ENCODE data around the gene HIBADH. TPM values are rescaled to one million over a fixed set of nuclear protein-coding genes. Genes with fewer than 3 reads are reported as not detected.
A peak's percentile ranks its signal among the peaks of the same experiment; 100 is the strongest.
"Not testable (repeated sequence)": the region's sequence is repeated elsewhere in the genome, so short reads cannot be mapped to it uniquely, and the experiment has no call there.

HIBADH gene
- polyA plus RNA-seq, 2 donors: 5.5 to 11.4 TPM

DNA sequence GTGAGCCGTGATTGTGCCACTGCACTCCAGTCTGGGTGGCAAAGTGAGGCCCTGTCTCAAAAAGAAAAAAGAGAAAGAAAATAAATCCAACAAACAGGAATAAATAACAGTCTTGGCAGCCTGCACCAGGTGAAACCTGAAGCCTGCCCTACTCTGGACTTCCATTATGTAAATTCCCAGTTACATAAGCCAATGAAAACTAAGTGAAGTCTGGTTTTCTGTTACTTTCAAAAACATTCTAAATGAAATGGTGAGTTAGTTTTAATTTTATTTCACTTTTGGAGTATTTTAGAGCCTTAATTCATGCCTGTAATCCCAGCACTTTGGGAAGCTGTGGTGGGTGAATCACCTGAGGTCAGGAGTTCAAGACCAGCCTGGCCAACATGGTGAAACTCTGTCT is 22.5 kb upstream of the HIBADH start:
- Histone ChIP-seq H3K27me3 (ENCODE audit: control insufficient read depth in 1 of 2, insufficient read depth in 2 of 2, low read length in 2 of 2) (no peaks in the 10 kb centered on the region), H3K9me3 (ENCODE audit: control insufficient read depth in 2 of 2, insufficient read depth in 1 of 2, low read depth in 1 of 2, low read length in 1 of 2) (no peaks in the 10 kb centered on the region), H3K4me1 (ENCODE audit: control insufficient read depth in 2 of 2, insufficient read depth in 2 of 2, low read length in 1 of 2) (no peaks in the 10 kb centered on the region), H3K36me3 (ENCODE audit: control insufficient read depth in 2 of 2, insufficient read depth in 2 of 2, low read length in 1 of 2) (no peaks in the 10 kb centered on the region), H3K4me3 (ENCODE audit: low read depth in 1 of 2, low read length in 2 of 2) (no peak overlapping the region), H3K27ac (ENCODE audit: low read depth in 2 of 2, low read length in 1 of 2) (no peak overlapping the region)
- 97 to 100% methylated on average over 1 of the region's 1 CpG for WGBS, 2 donors

DNA sequence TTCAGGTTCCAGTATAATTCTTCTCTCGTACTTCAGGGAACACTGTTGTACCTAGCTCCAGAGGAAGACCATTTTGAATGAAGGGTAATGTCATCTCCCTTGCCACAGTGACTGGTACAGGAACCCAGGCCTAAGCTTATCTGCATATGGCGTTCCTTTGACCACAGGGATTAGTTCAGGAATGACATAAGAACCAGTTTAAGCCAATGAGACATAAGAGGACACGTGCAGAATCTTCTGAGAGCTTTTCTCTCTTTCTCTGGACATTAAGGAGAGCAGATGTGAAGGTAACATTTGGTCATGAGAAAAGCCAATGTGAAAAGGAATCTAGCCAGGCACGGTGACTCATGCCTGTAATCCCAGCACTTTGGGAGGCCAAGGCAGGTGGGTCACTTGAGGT is 21.8 kb upstream of the HIBADH start:
- Histone ChIP-seq H3K27me3 (ENCODE audit: control insufficient read depth in 1 of 2, insufficient read depth in 2 of 2, low read length in 2 of 2) (no peaks in the 10 kb centered on the region), H3K9me3 (ENCODE audit: control insufficient read depth in 2 of 2, insufficient read depth in 1 of 2, low read depth in 1 of 2, low read length in 1 of 2) (no peaks in the 10 kb centered on the region), H3K27ac (ENCODE audit: low read depth in 2 of 2, low read length in 1 of 2) (no peak overlapping the region), H3K4me3 (ENCODE audit: low read depth in 1 of 2, low read length in 2 of 2) (no peak overlapping the region), H3K36me3 (ENCODE audit: control insufficient read depth in 2 of 2, insufficient read depth in 2 of 2, low read length in 1 of 2) (no peaks in the 10 kb centered on the region), H3K4me1 (ENCODE audit: control insufficient read depth in 2 of 2, insufficient read depth in 2 of 2, low read length in 1 of 2) (no peaks in the 10 kb centered on the region)
- 86 to 87% methylated on average over 4 of the region's 4 CpGs for WGBS, 2 donors

DNA sequence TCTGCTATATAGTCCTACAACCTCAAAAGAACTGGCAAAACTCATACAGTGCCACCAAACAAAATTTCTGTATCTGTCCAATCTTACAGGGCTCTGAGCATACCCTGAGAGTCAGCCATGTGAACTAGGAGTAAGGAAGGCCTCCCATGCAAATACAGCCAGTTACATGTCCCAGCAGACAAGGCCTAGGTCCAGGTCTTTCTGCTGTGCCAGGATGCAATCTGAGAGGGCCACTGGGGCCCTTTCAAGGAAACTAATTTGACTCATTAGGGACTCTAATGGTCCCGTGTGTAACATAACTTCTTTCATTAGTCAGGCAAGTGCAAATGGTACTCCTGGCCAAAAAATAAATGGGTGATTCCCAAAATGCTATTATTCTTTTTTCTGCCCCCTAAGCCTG is 17.9 kb upstream of the HIBADH start:
- no peak overlapping the region for H3K4me3 ChIP-seq (ENCODE audit: low read depth in 1 of 2, low read length in 2 of 2)
- no peaks in the 10 kb centered on the region for H3K36me3 ChIP-seq (ENCODE audit: control insufficient read depth in 2 of 2, insufficient read depth in 2 of 2, low read length in 1 of 2)
- H3K27ac ChIP-seq (ENCODE audit: low read depth in 2 of 2, low read length in 1 of 2): no peak overlapping the region
- no peaks in the 10 kb centered on the region for H3K4me1 ChIP-seq (ENCODE audit: control insufficient read depth in 2 of 2, insufficient read depth in 2 of 2, low read length in 1 of 2)
- no peaks in the 10 kb centered on the region for H3K27me3 ChIP-seq (ENCODE audit: control insufficient read depth in 1 of 2, insufficient read depth in 2 of 2, low read length in 2 of 2)
- no peaks in the 10 kb centered on the region for H3K9me3 ChIP-seq (ENCODE audit: control insufficient read depth in 2 of 2, insufficient read depth in 1 of 2, low read depth in 1 of 2, low read length in 1 of 2)
- WGBS, 2 donors: 60 to 76% methylated on average over 1 of the region's 1 CpG

DNA sequence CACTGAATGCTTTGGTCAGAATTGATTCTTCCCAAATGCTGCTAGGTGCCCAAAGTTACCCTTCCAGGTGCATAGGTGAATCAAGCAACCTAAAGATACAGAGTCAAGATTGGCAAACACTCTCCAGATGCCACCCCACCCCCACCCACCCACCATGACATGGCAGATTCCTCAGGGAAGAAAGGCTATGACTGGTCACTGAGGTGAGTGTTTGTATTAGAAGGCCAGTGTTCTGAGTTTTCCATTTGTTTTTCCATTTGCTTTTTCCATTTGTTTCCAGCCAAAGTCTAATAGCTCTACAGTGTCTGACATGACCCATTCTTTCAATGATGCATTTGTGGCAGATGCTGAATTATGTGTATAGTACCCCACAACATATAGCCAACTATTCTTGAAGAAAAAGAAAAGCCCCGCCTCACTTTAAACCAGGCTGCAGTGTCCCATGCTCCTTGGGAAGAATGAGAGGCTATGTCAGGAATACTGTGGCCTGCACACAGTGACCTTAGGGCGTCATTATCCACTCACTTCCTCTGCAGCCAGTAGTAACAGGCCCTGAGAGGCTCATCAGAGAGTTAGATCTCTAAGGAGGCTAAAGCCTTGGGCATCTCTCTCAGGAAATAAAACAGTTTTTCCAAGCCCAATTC is 16.1 kb upstream of the HIBADH start:
- Histone ChIP-seq H3K9me3 (ENCODE audit: control insufficient read depth in 2 of 2, insufficient read depth in 1 of 2, low read depth in 1 of 2, low read length in 1 of 2) (no peaks in the 10 kb centered on the region), H3K4me3 (ENCODE audit: low read depth in 1 of 2, low read length in 2 of 2) (no peak overlapping the region), H3K4me1 (ENCODE audit: control insufficient read depth in 2 of 2, insufficient read depth in 2 of 2, low read length in 1 of 2) (no peaks in the 10 kb centered on the region), H3K27ac (ENCODE audit: low read depth in 2 of 2, low read length in 1 of 2) (peak overlapping the region in 1 of 2 donors; percentile 49), H3K27me3 (ENCODE audit: control insufficient read depth in 1 of 2, insufficient read depth in 2 of 2, low read length in 2 of 2) (no peaks in the 10 kb centered on the region), H3K36me3 (ENCODE audit: control insufficient read depth in 2 of 2, insufficient read depth in 2 of 2, low read length in 1 of 2) (no peaks in the 10 kb centered on the region)
- WGBS, 2 donors: 76 to 82% methylated on average over 2 of the region's 2 CpGs

DNA sequence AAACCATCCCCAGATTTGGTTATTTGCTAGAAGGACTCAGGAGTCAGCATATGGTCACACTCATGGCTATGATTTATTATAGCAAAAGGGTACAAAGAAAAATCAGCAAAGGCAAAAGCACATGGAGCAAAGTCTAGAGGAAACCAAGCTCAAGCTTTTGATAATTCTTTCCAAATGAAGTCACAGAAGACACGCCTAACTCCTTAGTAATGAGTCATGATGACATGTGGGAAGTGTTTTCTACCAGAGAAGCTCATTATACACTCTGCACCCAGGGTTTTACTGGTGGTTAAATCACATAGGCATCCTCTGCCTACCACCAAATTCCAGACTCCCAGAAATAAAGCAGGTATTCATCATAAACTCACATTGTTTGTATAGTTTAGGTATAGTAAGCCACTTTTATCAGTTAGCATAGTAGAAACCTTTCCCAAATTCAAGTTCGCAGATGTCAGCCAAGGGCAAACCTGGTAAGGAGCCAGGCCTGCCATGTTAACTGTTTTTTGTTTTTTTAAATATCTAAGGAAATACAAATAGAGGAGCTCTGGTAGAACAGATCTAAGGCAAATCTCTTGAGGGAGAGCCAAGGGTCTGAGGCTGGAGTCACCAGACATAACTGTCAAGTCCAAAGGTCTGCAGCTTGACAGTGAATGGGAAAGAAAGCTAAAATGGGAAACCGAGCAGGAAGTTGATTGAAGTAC is 15.4 kb upstream of the HIBADH start:
- H3K27ac ChIP-seq (ENCODE audit: low read depth in 2 of 2, low read length in 1 of 2): peak overlapping the region in 1 of 2 donors; percentile 49
- WGBS, 2 donors: 45 to 48% methylated on average over 3 of the region's 3 CpGs

DNA sequence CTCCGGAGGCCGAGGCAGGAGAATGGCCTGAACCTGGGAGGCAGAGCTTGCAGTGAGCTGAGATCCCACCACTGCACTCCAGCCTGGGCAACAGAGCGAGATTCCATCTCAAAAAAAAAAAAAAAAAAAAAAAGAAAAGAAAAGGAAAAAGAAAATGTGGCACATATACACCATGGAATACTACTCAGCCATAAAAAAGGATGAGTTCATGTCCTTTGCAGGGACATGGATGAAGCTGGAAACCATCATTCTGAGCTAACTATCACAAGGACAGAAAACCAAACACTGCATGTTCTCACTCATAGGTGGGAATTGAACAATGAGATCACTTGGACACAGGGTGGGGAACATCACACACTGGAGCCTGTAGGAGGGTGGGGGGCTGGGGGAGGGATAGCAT is 11.4 kb upstream of the HIBADH start:
- not testable (repeated sequence) for H3K27me3 ChIP-seq (ENCODE audit: control insufficient read depth in 1 of 2, insufficient read depth in 2 of 2, low read length in 2 of 2); H3K9me3 ChIP-seq (ENCODE audit: control insufficient read depth in 2 of 2, insufficient read depth in 1 of 2, low read depth in 1 of 2, low read length in 1 of 2); H3K36me3 ChIP-seq (ENCODE audit: control insufficient read depth in 2 of 2, insufficient read depth in 2 of 2, low read length in 1 of 2); H3K27ac ChIP-seq (ENCODE audit: low read depth in 2 of 2, low read length in 1 of 2); H3K4me3 ChIP-seq (ENCODE audit: low read depth in 1 of 2, low read length in 2 of 2); H3K4me1 ChIP-seq (ENCODE audit: control insufficient read depth in 2 of 2, insufficient read depth in 2 of 2, low read length in 1 of 2)
- WGBS, 2 donors: 97 to 100% methylated on average over 3 of the region's 3 CpGs

More for the DNA sequence above, 15.4 kb upstream of the HIBADH start:
- Histone ChIP-seq H3K27me3 (ENCODE audit: control insufficient read depth in 1 of 2, insufficient read depth in 2 of 2, low read length in 2 of 2) (no peaks in the 10 kb centered on the region), H3K4me1 (ENCODE audit: control insufficient read depth in 2 of 2, insufficient read depth in 2 of 2, low read length in 1 of 2) (no peaks in the 10 kb centered on the region), H3K36me3 (ENCODE audit: control insufficient read depth in 2 of 2, insufficient read depth in 2 of 2, low read length in 1 of 2) (no peaks in the 10 kb centered on the region), H3K9me3 (ENCODE audit: control insufficient read depth in 2 of 2, insufficient read depth in 1 of 2, low read depth in 1 of 2, low read length in 1 of 2) (no peaks in the 10 kb centered on the region), H3K4me3 (ENCODE audit: low read depth in 1 of 2, low read length in 2 of 2) (no peak overlapping the region)

DNA sequence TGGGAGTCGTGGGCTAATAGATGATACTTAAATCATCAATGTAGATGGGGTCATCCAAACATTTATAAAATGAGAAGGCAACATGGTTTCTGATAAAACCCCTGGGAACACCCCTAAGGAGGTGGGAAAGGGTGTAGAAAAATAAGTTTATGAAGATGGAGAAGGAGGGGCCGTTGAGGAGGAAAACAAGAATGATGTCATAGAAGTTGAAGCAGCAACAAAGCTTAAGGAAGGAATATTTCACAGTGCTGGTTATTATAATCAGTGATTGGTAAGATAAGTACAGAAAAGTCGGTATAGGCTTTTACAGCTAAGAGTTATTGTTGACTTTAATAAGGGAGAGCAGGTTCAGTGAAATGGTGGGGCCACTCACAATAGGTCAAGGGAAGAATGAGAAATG is 9.0 kb upstream of the HIBADH start:
- WGBS, 2 donors: 61 to 64% methylated on average over 3 of the region's 3 CpGs
- no peak overlapping the region for H3K27ac ChIP-seq (ENCODE audit: low read depth in 2 of 2, low read length in 1 of 2)
- H3K4me3 ChIP-seq (ENCODE audit: low read depth in 1 of 2, low read length in 2 of 2): no peak overlapping the region
- H3K4me1 ChIP-seq (ENCODE audit: control insufficient read depth in 2 of 2, insufficient read depth in 2 of 2, low read length in 1 of 2): no peaks in the 10 kb centered on the region
- H3K27me3 ChIP-seq (ENCODE audit: control insufficient read depth in 1 of 2, insufficient read depth in 2 of 2, low read length in 2 of 2): no peaks in the 10 kb centered on the region
- H3K9me3 ChIP-seq (ENCODE audit: control insufficient read depth in 2 of 2, insufficient read depth in 1 of 2, low read depth in 1 of 2, low read length in 1 of 2): no peaks in the 10 kb centered on the region
- H3K36me3 ChIP-seq (ENCODE audit: control insufficient read depth in 2 of 2, insufficient read depth in 2 of 2, low read length in 1 of 2): no peaks in the 10 kb centered on the region

DNA sequence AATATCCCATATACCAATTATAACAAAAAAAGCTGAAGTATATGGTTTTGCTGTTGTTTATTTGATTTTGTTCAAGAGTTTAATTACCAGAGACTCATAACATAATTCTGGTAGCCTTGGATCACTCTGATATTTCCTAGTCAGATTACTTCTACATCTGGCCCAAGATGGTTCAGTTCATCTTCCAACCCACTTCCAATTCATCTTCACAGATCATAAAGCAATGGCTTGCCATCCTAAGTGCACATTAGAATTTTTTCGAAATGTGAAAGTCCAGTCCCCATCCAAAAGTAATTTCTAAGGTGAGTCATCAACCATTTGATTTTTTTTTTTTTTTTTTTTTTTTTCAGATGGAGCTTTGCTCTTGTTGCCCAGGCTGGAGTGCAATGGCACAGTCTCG is 8.0 kb upstream of the HIBADH start:
- no peak overlapping the region for H3K27ac ChIP-seq (ENCODE audit: low read depth in 2 of 2, low read length in 1 of 2)
- H3K4me1 ChIP-seq (ENCODE audit: control insufficient read depth in 2 of 2, insufficient read depth in 2 of 2, low read length in 1 of 2): no peaks in the 10 kb centered on the region
- H3K9me3 ChIP-seq (ENCODE audit: control insufficient read depth in 2 of 2, insufficient read depth in 1 of 2, low read depth in 1 of 2, low read length in 1 of 2): no peaks in the 10 kb centered on the region
- 54 to 69% methylated on average over 2 of the region's 2 CpGs for WGBS, 2 donors
- no peak overlapping the region for H3K4me3 ChIP-seq (ENCODE audit: low read depth in 1 of 2, low read length in 2 of 2)
- H3K27me3 ChIP-seq (ENCODE audit: control insufficient read depth in 1 of 2, insufficient read depth in 2 of 2, low read length in 2 of 2): no peaks in the 10 kb centered on the region
- no peaks in the 10 kb centered on the region for H3K36me3 ChIP-seq (ENCODE audit: control insufficient read depth in 2 of 2, insufficient read depth in 2 of 2, low read length in 1 of 2)

DNA sequence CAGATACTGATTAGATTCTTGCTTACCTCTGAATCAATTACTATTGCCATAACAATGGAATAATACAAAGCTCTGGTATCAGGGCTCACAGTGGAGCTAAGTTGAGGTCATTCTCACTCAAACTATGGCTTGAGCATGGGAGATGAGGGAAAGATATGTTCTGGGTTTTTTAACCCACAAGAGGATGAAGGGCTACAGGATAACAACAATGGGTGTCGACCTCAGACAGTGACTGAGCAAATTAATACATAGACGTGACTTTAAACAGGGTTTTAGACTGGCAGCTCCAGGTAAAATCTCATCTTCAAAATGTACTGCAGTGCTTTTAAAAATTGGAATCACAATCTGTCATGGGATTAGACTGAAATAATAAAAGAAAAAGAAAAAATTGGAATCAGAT is 7.5 kb upstream of the HIBADH start:
- Histone ChIP-seq H3K27ac (ENCODE audit: low read depth in 2 of 2, low read length in 1 of 2) (no peak overlapping the region), H3K4me3 (ENCODE audit: low read depth in 1 of 2, low read length in 2 of 2) (no peak overlapping the region), H3K27me3 (ENCODE audit: control insufficient read depth in 1 of 2, insufficient read depth in 2 of 2, low read length in 2 of 2) (no peaks in the 10 kb centered on the region), H3K4me1 (ENCODE audit: control insufficient read depth in 2 of 2, insufficient read depth in 2 of 2, low read length in 1 of 2) (no peaks in the 10 kb centered on the region), H3K9me3 (ENCODE audit: control insufficient read depth in 2 of 2, insufficient read depth in 1 of 2, low read depth in 1 of 2, low read length in 1 of 2) (no peaks in the 10 kb centered on the region), H3K36me3 (ENCODE audit: control insufficient read depth in 2 of 2, insufficient read depth in 2 of 2, low read length in 1 of 2) (no peaks in the 10 kb centered on the region)
- 80 to 83% methylated on average over 2 of the region's 2 CpGs for WGBS, 2 donors

DNA sequence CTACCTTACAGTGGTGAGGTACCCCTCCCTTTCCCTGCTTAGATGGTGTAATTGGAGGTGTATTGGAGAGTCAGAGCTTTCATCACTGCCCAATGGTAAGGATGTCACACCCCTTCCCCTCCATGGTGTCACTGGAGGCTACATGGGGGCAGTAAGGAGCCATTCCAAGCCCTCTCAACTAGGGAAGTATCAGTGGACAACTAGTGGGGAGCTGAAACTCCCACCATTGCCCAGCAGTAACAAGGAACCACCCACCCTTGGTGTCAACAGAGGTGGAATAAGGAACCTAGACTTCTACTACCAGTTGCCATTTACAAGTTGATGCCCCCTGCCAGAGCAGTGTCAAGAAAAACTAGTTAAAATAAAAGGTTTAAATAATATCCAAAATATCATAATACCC is 2.8 kb upstream of the HIBADH start:
- Histone ChIP-seq H3K4me1 (ENCODE audit: control insufficient read depth in 2 of 2, insufficient read depth in 2 of 2, low read length in 1 of 2) (no peaks in the 10 kb centered on the region), H3K9me3 (ENCODE audit: control insufficient read depth in 2 of 2, insufficient read depth in 1 of 2, low read depth in 1 of 2, low read length in 1 of 2) (no peaks in the 10 kb centered on the region), H3K4me3 (ENCODE audit: low read depth in 1 of 2, low read length in 2 of 2) (no peak overlapping the region), H3K27ac (ENCODE audit: low read depth in 2 of 2, low read length in 1 of 2) (no peak overlapping the region), H3K27me3 (ENCODE audit: control insufficient read depth in 1 of 2, insufficient read depth in 2 of 2, low read length in 2 of 2) (no peaks in the 10 kb centered on the region), H3K36me3 (ENCODE audit: control insufficient read depth in 2 of 2, insufficient read depth in 2 of 2, low read length in 1 of 2) (no peaks in the 10 kb centered on the region)
